NCI-H1417 treated with DMSO at 0.1 percent for 48 hours (cell line): ENCODE measurements around the gene KRTAP9-7.
A peak's percentile ranks its signal among the peaks of the same experiment; 100 is the strongest.

ENCODE experiments used
- DNase-seq: peaks from one replicate; lab custom pipeline; 2025; lab: John Stamatoyannopoulos, UW

The KRTAP9-7 gene

GRCh38 chr17:41322094-41322902, 46.8 kb downstream of the KRTAP9-7 start:
- DNase-seq = peak; percentile 11

GRCh38 chr17:41322903-41323895, 47.7 kb downstream of the KRTAP9-7 start:
- DNase-seq = no peak

GRCh38 chr17:41324180-41325075, 48.9 kb downstream of the KRTAP9-7 start:
- no peak for DNase-seq

- DNase-seq = no peak
Measured at GRCh38 chr17:41325126-41325525, 49.6 kb downstream of the KRTAP9-7 start.

- DNase-seq = no peak
Measured at GRCh38 chr17:41325611-41326010, 50.1 kb downstream of the KRTAP9-7 start.
